ENCODE measurements around the gene FANCM.

The FANCM gene

DNA sequence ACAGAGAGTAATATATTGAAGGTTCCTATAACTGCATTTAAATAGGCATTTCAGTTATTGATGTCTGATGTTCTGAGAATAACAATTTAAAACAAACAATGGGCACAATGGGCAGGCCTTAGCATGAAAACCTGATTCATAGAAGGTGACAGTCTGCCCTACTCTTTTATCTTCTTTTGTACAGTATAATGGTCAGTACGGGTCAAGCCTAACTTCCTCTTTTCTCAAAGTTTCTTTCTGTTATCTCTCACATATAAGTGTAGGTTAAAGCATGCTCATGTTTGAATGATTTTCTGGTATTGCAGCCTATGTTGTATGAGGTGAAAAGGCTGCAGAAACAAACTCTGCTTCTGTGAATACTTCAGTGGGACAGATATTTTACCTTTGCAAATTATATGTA is 15.6 kb upstream of the FANCM start:
- H3K4me3 ChIP-seq (ENCODE audit: low read depth, low read length): no peak overlapping the region
- H3K4me1 ChIP-seq: no peaks in the 10 kb centered on the region
- no peak for DNase-seq
- no peaks in the 10 kb centered on the region for H3K9me3 ChIP-seq
- peaks cover 82% of the 10 kb centered on the region for H3K36me3 ChIP-seq
- TF ChIP-seq, protein P1, sequence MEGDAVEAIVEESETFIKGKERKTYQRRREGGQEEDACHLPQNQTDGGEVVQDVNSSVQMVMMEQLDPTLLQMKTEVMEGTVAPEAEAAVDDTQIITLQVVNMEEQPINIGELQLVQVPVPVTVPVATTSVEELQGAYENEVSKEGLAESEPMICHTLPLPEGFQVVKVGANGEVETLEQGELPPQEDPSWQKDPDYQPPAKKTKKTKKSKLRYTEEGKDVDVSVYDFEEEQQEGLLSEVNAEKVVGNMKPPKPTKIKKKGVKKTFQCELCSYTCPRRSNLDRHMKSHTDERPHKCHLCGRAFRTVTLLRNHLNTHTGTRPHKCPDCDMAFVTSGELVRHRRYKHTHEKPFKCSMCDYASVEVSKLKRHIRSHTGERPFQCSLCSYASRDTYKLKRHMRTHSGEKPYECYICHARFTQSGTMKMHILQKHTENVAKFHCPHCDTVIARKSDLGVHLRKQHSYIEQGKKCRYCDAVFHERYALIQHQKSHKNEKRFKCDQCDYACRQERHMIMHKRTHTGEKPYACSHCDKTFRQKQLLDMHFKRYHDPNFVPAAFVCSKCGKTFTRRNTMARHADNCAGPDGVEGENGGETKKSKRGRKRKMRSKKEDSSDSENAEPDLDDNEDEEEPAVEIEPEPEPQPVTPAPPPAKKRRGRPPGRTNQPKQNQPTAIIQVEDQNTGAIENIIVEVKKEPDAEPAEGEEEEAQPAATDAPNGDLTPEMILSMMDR (IDR thresholded peaks at IDR 0.05; ENCODE audit: low read depth, low read length): no peak
- H3K27me3 ChIP-seq: no peaks in the 10 kb centered on the region

DNA sequence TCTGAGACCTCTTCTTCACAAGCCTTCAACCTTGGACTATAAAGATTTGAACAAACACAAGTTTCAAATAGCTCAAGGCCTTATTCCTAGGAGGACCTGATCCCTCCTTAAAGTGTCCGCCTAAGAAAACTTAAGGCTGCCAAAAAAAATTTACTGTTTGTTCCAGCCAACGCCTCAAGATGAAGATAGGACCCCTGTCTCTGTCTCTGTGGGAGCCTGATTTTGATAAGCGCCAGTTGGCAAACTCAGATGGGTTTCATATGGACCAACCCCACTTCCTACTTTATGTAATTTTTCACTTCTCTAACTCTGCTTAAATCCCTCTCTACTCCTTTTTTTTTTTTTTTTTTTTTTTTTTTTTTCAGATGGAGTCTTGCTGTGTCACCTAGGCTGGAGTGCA is 12.5 kb upstream of the FANCM start:
- Histone ChIP-seq H3K4me1 (no peaks in the 10 kb centered on the region), H3K9me3 (no peaks in the 10 kb centered on the region), H3K4me3 (ENCODE audit: low read depth, low read length) (no peak overlapping the region), H3K27me3 (no peaks in the 10 kb centered on the region), H3K36me3 (peaks cover 71% of the 10 kb centered on the region)
- no peak for DNase-seq
- TF ChIP-seq, protein P1 (IDR thresholded peaks at IDR 0.05; ENCODE audit: low read depth, low read length): no peak

DNA sequence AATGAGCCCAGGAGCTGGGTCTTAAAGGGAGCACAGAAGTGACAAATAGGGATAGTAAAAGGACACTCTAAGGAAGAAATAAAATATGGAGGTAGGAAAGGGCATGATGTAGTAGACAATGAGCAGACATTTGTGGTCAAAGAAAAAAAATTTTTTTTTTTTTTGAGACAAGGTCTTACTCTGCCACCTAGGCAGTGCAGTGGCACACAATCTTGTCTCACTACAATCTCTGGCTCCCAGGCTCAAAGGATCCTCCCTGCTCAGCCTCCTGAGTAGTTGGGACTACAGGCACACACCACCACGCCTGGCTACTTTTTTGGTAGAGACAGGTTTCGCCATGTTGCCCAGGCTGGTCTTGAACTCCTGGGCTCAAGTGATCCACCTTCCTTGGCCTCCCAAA is 10.0 kb upstream of the FANCM start:
- H3K4me3 ChIP-seq (ENCODE audit: low read depth, low read length): no peak overlapping the region
- TF ChIP-seq, protein P1 (IDR thresholded peaks at IDR 0.05; ENCODE audit: low read depth, low read length): no peak
- peaks cover 55% of the 10 kb centered on the region for H3K36me3 ChIP-seq
- H3K9me3 ChIP-seq: no peaks in the 10 kb centered on the region
- DNase-seq: no peak
- no peaks in the 10 kb centered on the region for H3K27me3 ChIP-seq
- H3K4me1 ChIP-seq: no peaks in the 10 kb centered on the region

DNA sequence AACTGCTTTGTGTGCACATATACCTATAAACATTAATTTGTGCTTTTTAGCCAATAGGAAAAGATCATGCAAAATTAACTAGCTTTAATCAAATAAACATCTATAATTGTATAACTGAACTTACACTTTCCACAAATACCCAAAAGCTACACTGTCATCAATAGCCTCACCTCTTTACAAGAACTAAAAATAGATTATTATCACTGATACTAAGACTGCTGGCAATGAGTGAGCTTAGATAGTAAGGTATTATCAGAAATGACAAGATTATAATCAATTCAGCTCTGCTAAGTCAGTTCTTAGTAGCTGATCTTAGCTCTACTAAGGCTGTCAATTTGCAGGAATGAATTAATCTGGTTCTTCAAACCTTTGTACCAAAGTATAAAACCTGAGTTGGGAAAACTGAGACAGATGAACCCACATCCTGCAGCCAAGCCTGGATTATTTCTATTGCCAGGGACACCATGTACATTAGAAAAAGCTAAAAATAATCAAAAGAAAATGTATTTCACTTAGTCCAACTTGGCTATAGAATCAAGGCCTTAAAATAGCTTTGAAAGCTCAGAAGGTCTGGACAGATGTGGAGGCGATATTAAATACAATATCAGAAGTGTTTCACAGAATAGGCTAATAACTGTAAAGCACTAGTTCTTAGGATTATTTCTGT is 6.6 kb upstream of the FANCM start:
- H3K36me3 ChIP-seq: peaks cover 28% of the 10 kb centered on the region
- TF ChIP-seq, protein P1 (IDR thresholded peaks at IDR 0.05; ENCODE audit: low read depth, low read length): no peak
- DNase-seq: no peak
- H3K4me1 ChIP-seq: no peaks in the 10 kb centered on the region
- no peak overlapping the region for H3K4me3 ChIP-seq (ENCODE audit: low read depth, low read length)
- H3K9me3 ChIP-seq: no peaks in the 10 kb centered on the region
- H3K27me3 ChIP-seq: no peaks in the 10 kb centered on the region

DNA sequence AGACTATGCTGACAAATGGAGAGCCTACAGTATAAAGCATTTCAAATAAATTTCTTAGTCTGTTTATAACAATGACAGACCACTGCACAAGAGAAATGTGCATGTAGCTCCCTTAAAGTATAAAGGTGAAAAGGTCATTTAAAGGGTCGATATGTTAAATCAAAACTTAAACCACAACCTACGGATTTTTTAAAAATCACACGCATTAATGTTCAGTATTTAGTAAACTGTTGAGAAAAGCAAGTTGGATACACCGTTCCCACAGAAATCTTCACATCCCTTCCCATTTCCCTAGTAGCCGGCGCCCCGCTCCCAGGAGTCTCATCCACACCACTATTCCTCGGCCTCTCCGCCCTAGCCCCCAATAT is 2.1 kb upstream of the FANCM start:
- Histone ChIP-seq H3K4me3 (ENCODE audit: low read depth, low read length) (peak overlapping the region; percentile 99), H3K27me3 (no peaks in the 10 kb centered on the region), H3K36me3 (peaks cover 5% of the 10 kb centered on the region), H3K9me3 (no peaks in the 10 kb centered on the region), H3K4me1 (no peaks in the 10 kb centered on the region)
- TF ChIP-seq, protein P1 (IDR thresholded peaks at IDR 0.05; ENCODE audit: low read depth, low read length): no peak
- no peak for DNase-seq

DNA sequence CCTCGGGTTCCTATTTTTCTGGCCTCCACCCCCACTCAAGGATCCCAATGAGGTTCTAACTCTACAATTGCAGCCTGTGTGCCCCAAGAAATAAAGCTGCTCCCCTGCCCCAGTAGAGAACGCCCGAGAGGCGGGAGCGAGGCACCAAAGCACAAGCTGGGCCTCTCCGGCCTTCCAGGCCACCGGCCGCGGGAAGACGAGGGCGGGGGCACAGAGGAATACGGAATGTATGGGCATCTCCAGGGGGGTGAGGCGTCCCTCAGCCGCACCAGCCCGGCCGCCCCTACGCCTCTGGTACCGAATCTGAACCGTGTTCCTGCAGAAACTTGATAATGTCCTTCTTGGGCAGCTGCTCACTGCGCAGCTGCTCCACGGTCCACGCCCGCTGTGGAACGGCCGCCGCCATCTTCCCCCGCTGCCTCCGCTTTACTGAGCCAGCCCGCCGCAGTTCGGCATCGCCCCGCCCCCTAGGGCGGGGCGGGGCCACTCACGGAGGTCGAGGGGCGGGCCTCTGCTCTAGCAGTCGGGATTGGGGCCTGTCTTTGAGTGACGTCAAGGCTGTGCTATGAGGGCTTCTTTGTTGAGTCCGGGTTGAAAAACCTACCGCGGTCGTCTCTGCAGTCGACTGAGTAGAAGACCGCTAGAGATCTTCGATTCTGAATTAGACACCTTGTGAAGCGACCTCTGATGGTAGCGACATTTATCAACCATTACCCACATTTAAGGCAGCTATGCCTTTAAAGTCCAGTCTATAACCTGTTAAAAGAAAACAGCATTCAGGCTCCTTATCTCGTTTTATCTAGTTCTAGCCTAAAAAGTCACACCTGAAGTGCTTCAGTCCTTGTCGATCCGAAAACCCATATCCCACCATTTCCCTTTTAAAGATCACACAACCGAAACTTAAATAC is 1.4 kb upstream of the FANCM start, which contains the start of gene FKBP3:
FKBP3 (minus strand) TSS at position 431 of the 908 bp plus-strand sequence; CDS start at position 406, 25 bp downstream.
- Histone ChIP-seq H3K9me3 (no peaks in the 10 kb centered on the region), H3K36me3 (peaks cover 2% of the 10 kb centered on the region), H3K27me3 (no peaks in the 10 kb centered on the region), H3K4me1 (no peaks in the 10 kb centered on the region), H3K4me3 (ENCODE audit: low read depth, low read length) (peak within 1 kb of the TSS; percentile 99)
- peak; percentile 97 for DNase-seq
- TF ChIP-seq, protein P1 (IDR thresholded peaks at IDR 0.05; ENCODE audit: low read depth, low read length): peak; percentile 38; the same call in 1 of the 2 replicates

All from BE2C (cell line).